ENCODE results near the gene IKZF2. TPM values are rescaled to one million over a fixed set of nuclear protein-coding genes. Genes with fewer than 3 reads are reported as not detected.

IKZF2 gene
- total and polyA plus RNA-seq, 2 experiments from 2014 or later, result 2.6 to 10.1 TPM

DNA sequence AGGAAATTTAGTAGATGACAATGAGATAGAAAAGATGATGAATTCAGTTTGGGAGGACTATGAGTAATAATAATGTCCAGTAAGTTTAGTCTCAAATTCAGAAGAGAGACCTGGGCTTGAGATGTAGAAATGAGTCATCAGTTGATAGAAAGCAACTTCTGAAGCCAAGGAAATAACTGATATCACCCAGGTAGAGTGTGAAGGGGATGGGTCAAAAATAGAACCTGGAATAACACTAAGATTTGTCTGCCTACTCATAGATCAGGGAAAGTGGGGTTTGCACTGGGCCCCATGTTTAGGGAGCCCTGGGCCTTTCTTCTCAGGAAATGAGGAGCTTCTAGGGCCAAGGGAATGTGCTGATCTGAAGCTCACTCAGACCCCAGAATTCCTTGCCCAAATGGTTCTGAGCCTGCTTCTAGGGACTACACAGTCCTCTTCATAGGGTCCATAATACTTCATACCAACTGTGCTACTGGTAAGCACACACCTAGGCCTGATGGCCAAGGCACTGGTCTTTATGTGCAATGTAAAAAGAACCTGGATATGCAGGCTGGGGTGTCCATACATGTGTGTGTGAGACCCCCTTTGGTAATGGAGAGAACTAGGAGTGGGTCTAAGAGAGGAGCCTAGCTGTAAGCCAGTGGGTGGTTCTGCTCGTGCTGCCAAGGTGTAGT, 141.2 kb downstream of the IKZF2 start:
- no peak overlapping the region for H3K4me3 ChIP-seq
- no peaks in the 10 kb centered on the region for H3K36me3 ChIP-seq (ENCODE audit: insufficient read depth)
- Mint-ChIP-seq H3K27ac (peak overlapping the region; percentile 51; the same call in 1 of the 2 replicates), H3K9me3 (no peaks in the 10 kb centered on the region), H3K4me3 (no peak overlapping the region), H3K27me3 (ENCODE audit: insufficient read depth, low read depth, poor library complexity) (no peaks in the 10 kb centered on the region), H3K4me1 (peaks cover 7% of the 10 kb centered on the region; the same call in 2 of the 3 replicates), H3K36me3 (ENCODE audit: low read depth) (no peaks in the 10 kb centered on the region; the same call in 2 of the 3 replicates)
- ATAC-seq (no peak), DNase-seq (ENCODE audit: low spot score) (no peak)
- H3K27ac ChIP-seq (ENCODE audit: low read depth), result no peak overlapping the region
- H3F3A ChIP-seq (replicated peaks; ENCODE audit: low read depth), result no peaks in the 10 kb centered on the region
- H3K4me2 ChIP-seq, result no peak overlapping the region
- H4K20me1 ChIP-seq (replicated peaks; ENCODE audit: insufficient read depth), result no peaks in the 10 kb centered on the region
- TF ChIP-seq, protein P1, sequence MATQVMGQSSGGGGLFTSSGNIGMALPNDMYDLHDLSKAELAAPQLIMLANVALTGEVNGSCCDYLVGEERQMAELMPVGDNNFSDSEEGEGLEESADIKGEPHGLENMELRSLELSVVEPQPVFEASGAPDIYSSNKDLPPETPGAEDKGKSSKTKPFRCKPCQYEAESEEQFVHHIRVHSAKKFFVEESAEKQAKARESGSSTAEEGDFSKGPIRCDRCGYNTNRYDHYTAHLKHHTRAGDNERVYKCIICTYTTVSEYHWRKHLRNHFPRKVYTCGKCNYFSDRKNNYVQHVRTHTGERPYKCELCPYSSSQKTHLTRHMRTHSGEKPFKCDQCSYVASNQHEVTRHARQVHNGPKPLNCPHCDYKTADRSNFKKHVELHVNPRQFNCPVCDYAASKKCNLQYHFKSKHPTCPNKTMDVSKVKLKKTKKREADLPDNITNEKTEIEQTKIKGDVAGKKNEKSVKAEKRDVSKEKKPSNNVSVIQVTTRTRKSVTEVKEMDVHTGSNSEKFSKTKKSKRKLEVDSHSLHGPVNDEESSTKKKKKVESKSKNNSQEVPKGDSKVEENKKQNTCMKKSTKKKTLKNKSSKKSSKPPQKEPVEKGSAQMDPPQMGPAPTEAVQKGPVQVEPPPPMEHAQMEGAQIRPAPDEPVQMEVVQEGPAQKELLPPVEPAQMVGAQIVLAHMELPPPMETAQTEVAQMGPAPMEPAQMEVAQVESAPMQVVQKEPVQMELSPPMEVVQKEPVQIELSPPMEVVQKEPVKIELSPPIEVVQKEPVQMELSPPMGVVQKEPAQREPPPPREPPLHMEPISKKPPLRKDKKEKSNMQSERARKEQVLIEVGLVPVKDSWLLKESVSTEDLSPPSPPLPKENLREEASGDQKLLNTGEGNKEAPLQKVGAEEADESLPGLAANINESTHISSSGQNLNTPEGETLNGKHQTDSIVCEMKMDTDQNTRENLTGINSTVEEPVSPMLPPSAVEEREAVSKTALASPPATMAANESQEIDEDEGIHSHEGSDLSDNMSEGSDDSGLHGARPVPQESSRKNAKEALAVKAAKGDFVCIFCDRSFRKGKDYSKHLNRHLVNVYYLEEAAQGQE (IDR thresholded peaks at IDR 0.05; ENCODE audit: unreplicated experiment), result no peak
- no peak for TF ChIP-seq ETS1 (IDR thresholded peaks at IDR 0.05)
- TF ChIP-seq NANOG (IDR thresholded peaks at IDR 0.05; ENCODE audit: borderline replicate concordance), result no peak
- no peak for TF ChIP-seq POLR2AphosphoS5 (IDR thresholded peaks at IDR 0.05; ENCODE audit: low read depth)
- no peak for TF ChIP-seq EZH2 (IDR thresholded peaks at IDR 0.05; ENCODE audit: low read depth, unreplicated experiment)
- TF ChIP-seq CREB1 (CRISPR knock-in tag; IDR thresholded peaks at IDR 0.05; ENCODE audit: low read depth), result no peak
- TF ChIP-seq STAT1 (IDR thresholded peaks at IDR 0.05; ENCODE audit: unreplicated experiment), result no peak
- no peak for TF ChIP-seq ZNF114 (CRISPR knock-in tag; IDR thresholded peaks at IDR 0.05)
- no peak for TF ChIP-seq ZNF331 (CRISPR knock-in tag; IDR thresholded peaks at IDR 0.05; ENCODE audit: low read depth)
- no peak for TF ChIP-seq CTCF (conservative IDR thresholded peaks at IDR 0.05; ENCODE audit: low read depth in 2 of 2)
- no peak for TF ChIP-seq ZNF462 (CRISPR knock-in tag; IDR thresholded peaks at IDR 0.05)
- no peak for TF ChIP-seq JUNB (IDR thresholded peaks at IDR 0.05; ENCODE audit: unreplicated experiment)
- TF ChIP-seq EZH2phosphoT487 (IDR thresholded peaks at IDR 0.05; ENCODE audit: unreplicated experiment), result no peak
- no peak overlapping the region for H2AFZ ChIP-seq
- peaks cover 3% of the 10 kb centered on the region; the same call in 1 of the 2 replicates for H3K4me1 ChIP-seq (ENCODE audit: insufficient read depth)
- H3K9me2 ChIP-seq (ENCODE audit: insufficient read depth), result no peaks in the 10 kb centered on the region
- H3K27me3 ChIP-seq (ENCODE audit: insufficient read depth), result no peaks in the 10 kb centered on the region
- H3K79me2 ChIP-seq (replicated peaks; ENCODE audit: insufficient read depth), result no peaks in the 10 kb centered on the region
